Measurements from ENCODE around the gene EXOC3.

EXOC3 gene

GRCh38 chr5:468401-468800 lies 25.4 kb downstream of the EXOC3 start:
- no peak overlapping the region for H3K4me3 ChIP-seq (ENCODE audit: low read depth, low read length)
- H3K27me3 ChIP-seq (replicated peaks), result no peaks in the 10 kb centered on the region
- H3K36me3 ChIP-seq (replicated peaks), result peaks cover 21% of the 10 kb centered on the region
- no peak overlapping the region for H3K27ac ChIP-seq
- TF ChIP-seq CTCF (IDR thresholded peaks at IDR 0.05; ENCODE audit: low read depth, low read length, missing control alignments), result no peak
- in situ Hi-C loops (cut with HindIII; ENCODE audit: low pct_ligation_motif_present, low sequenced_read_pairs), result no loop called here
- no peak for DNase-seq

GRCh38 chr5:469752-470483 lies 26.9 kb downstream of the EXOC3 start:
- DNase-seq, result no peak
- H3K36me3 ChIP-seq (replicated peaks), result peaks cover 13% of the 10 kb centered on the region
- H3K27me3 ChIP-seq (replicated peaks), result peaks cover 5% of the 10 kb centered on the region
- in situ Hi-C loops (cut with HindIII; ENCODE audit: low pct_ligation_motif_present, low sequenced_read_pairs), result no loop called here
- no peak overlapping the region for H3K27ac ChIP-seq
- no peak for TF ChIP-seq CTCF (IDR thresholded peaks at IDR 0.05; ENCODE audit: low read depth, low read length, missing control alignments)
- H3K4me3 ChIP-seq (ENCODE audit: low read depth, low read length), result no peak overlapping the region

GRCh38 chr5:470961-471749 lies 28.2 kb downstream of the EXOC3 start:
- H3K4me3 ChIP-seq (ENCODE audit: low read depth, low read length), result no peak overlapping the region
- peaks cover 17% of the 10 kb centered on the region for H3K27me3 ChIP-seq (replicated peaks)
- in situ Hi-C loops (cut with HindIII; ENCODE audit: low pct_ligation_motif_present, low sequenced_read_pairs), result no loop called here
- TF ChIP-seq CTCF (IDR thresholded peaks at IDR 0.05; ENCODE audit: low read depth, low read length, missing control alignments), result no peak
- no peak for DNase-seq
- peaks cover 10% of the 10 kb centered on the region for H3K36me3 ChIP-seq (replicated peaks)
- H3K27ac ChIP-seq, result no peak overlapping the region

GRCh38 chr5:471750-472058 lies 28.7 kb downstream of the EXOC3 start:
- Histone ChIP-seq H3K36me3 (replicated peaks) (peaks cover 8% of the 10 kb centered on the region), H3K27me3 (replicated peaks) (peaks cover 23% of the 10 kb centered on the region), H3K27ac (no peak overlapping the region), H3K4me3 (ENCODE audit: low read depth, low read length) (peak overlapping the region; percentile 66)
- in situ Hi-C loops (cut with HindIII; ENCODE audit: low pct_ligation_motif_present, low sequenced_read_pairs), result no loop called here
- no peak for DNase-seq
- no peak for TF ChIP-seq CTCF (IDR thresholded peaks at IDR 0.05; ENCODE audit: low read depth, low read length, missing control alignments)

GRCh38 chr5:472076-472655 lies 29.2 kb downstream of the EXOC3 start:
- H3K27me3 ChIP-seq (replicated peaks), result peaks cover 28% of the 10 kb centered on the region
- TF ChIP-seq CTCF (IDR thresholded peaks at IDR 0.05; ENCODE audit: low read depth, low read length, missing control alignments), result no peak
- H3K36me3 ChIP-seq (replicated peaks), result peaks cover 5% of the 10 kb centered on the region
- in situ Hi-C loops (cut with HindIII; ENCODE audit: low pct_ligation_motif_present, low sequenced_read_pairs), result no loop called here
- peak overlapping the region; percentile 57 for H3K27ac ChIP-seq
- no peak for DNase-seq
- peak overlapping the region; percentile 66 for H3K4me3 ChIP-seq (ENCODE audit: low read depth, low read length)
